ENCODE data around the gene FCSK. TPM values are rescaled to one million over a fixed set of nuclear protein-coding genes. Genes with fewer than 3 reads are reported as not detected.

FCSK gene
- total and polyA plus RNA-seq, 10 of the 15 experiments (the other 5 are each of a cell fraction or from before 2014, with no cell fraction given) = 0.60 to 17.6 (median 7.4) TPM

DNA sequence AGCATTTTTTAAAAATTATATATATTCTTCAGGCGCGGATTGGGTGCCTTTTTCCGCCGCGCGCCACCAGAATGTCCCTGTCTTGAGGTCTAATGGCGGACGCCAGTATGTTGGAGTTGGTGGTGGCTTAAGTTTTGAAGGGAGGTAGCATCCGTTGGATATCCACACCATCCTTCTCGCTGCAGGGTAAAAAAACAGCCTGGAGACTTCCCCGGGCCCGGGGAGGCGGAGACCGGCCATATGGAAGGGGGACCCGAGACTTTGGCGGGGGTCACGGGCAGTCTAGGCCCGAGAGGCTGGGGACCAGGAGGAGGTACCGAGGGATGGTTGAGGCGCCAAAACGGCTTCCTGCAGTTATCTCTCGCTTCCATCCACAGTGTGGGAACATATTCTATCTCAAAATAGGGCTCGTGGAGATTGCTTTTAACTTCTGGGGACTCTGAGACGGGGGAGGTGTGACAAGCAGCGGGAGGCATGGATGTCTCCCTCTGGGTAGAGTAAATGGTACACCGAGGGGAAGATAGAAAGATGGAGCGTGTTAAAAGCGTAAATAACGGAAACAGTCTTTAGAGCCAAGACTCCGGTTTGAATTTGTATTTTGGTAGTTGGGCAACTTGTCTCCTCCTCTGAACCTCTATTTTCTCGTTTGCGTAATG, 69.5 kb downstream of the FCSK start, which contains the start of gene SF3B3 (continued):
- TF ChIP-seq, protein P1, sequence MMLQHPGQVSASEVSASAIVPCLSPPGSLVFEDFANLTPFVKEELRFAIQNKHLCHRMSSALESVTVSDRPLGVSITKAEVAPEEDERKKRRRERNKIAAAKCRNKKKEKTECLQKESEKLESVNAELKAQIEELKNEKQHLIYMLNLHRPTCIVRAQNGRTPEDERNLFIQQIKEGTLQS (IDR thresholded peaks at IDR 0.05; ENCODE audit: borderline replicate concordance, extremely low read depth, low read depth, low read length) = no peak
- TF ChIP-seq, protein P2, sequence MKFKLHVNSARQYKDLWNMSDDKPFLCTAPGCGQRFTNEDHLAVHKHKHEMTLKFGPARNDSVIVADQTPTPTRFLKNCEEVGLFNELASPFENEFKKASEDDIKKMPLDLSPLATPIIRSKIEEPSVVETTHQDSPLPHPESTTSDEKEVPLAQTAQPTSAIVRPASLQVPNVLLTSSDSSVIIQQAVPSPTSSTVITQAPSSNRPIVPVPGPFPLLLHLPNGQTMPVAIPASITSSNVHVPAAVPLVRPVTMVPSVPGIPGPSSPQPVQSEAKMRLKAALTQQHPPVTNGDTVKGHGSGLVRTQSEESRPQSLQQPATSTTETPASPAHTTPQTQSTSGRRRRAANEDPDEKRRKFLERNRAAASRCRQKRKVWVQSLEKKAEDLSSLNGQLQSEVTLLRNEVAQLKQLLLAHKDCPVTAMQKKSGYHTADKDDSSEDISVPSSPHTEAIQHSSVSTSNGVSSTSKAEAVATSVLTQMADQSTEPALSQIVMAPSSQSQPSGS (IDR thresholded peaks at IDR 0.05; ENCODE audit: low read length) = peak; percentile 47; the same call in 1 of the 2 replicates
- TF ChIP-seq, protein P3, sequence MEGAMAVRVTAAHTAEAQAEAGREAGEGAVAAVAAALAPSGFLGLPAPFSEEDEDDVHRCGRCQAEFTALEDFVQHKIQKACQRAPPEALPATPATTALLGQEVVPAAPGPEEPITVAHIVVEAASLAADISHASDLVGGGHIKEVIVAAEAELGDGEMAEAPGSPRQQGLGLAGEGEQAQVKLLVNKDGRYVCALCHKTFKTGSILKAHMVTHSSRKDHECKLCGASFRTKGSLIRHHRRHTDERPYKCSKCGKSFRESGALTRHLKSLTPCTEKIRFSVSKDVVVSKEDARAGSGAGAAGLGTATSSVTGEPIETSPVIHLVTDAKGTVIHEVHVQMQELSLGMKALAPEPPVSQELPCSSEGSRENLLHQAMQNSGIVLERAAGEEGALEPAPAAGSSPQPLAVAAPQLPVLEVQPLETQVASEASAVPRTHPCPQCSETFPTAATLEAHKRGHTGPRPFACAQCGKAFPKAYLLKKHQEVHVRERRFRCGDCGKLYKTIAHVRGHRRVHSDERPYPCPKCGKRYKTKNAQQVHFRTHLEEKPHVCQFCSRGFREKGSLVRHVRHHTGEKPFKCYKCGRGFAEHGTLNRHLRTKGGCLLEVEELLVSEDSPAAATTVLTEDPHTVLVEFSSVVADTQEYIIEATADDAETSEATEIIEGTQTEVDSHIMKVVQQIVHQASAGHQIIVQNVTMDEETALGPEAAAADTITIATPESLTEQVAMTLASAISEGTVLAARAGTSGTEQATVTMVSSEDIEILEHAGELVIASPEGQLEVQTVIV (IDR thresholded peaks at IDR 0.05; ENCODE audit: borderline replicate concordance, partially characterized antibody) = no peak
- TF ChIP-seq, protein P4, sequence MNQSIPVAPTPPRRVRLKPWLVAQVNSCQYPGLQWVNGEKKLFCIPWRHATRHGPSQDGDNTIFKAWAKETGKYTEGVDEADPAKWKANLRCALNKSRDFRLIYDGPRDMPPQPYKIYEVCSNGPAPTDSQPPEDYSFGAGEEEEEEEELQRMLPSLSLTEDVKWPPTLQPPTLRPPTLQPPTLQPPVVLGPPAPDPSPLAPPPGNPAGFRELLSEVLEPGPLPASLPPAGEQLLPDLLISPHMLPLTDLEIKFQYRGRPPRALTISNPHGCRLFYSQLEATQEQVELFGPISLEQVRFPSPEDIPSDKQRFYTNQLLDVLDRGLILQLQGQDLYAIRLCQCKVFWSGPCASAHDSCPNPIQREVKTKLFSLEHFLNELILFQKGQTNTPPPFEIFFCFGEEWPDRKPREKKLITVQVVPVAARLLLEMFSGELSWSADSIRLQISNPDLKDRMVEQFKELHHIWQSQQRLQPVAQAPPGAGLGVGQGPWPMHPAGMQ (IDR thresholded peaks at IDR 0.05; ENCODE audit: borderline replicate concordance) = no peak
- TF ChIP-seq, protein P5, sequence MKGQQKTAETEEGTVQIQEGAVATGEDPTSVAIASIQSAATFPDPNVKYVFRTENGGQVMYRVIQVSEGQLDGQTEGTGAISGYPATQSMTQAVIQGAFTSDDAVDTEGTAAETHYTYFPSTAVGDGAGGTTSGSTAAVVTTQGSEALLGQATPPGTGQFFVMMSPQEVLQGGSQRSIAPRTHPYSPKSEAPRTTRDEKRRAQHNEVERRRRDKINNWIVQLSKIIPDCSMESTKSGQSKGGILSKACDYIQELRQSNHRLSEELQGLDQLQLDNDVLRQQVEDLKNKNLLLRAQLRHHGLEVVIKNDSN (IDR thresholded peaks at IDR 0.05; ENCODE audit: borderline replicate concordance, extremely low read length, insufficient read depth, low read depth, low read length) = no peak
- TF ChIP-seq ESRRA (IDR thresholded peaks at IDR 0.05; ENCODE audit: low read length) (no peak), CBFB (IDR thresholded peaks at IDR 0.05; ENCODE audit: low read depth) (peak; percentile 87), RBBP5 (conservative IDR thresholded peaks at IDR 0.05) (peak; percentile 97; the same call in 1 of the 2 replicates), MXI1 (IDR thresholded peaks at IDR 0.05; ENCODE audit: low read depth, low read length) (peak; percentile 84), YBX1 (IDR thresholded peaks at IDR 0.05) (no peak), RUNX3 (IDR thresholded peaks at IDR 0.05; ENCODE audit: low read length) (peak; percentile 64), STAT3 (IDR thresholded peaks at IDR 0.05; ENCODE audit: low read depth, low read length) (no peak), POLR2A (IDR thresholded peaks at IDR 0.05; ENCODE audit: low read depth, low read length) (peak; percentile 91)
- TF ChIP-seq, protein P6, sequence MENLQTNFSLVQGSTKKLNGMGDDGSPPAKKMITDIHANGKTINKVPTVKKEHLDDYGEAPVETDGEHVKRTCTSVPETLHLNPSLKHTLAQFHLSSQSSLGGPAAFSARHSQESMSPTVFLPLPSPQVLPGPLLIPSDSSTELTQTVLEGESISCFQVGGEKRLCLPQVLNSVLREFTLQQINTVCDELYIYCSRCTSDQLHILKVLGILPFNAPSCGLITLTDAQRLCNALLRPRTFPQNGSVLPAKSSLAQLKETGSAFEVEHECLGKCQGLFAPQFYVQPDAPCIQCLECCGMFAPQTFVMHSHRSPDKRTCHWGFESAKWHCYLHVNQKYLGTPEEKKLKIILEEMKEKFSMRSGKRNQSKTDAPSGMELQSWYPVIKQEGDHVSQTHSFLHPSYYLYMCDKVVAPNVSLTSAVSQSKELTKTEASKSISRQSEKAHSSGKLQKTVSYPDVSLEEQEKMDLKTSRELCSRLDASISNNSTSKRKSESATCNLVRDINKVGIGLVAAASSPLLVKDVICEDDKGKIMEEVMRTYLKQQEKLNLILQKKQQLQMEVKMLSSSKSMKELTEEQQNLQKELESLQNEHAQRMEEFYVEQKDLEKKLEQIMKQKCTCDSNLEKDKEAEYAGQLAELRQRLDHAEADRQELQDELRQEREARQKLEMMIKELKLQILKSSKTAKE (IDR thresholded peaks at IDR 0.05; ENCODE audit: low read depth, poor library complexity, severe bottlenecking) = peak; percentile 25
- TF ChIP-seq, protein P7, sequence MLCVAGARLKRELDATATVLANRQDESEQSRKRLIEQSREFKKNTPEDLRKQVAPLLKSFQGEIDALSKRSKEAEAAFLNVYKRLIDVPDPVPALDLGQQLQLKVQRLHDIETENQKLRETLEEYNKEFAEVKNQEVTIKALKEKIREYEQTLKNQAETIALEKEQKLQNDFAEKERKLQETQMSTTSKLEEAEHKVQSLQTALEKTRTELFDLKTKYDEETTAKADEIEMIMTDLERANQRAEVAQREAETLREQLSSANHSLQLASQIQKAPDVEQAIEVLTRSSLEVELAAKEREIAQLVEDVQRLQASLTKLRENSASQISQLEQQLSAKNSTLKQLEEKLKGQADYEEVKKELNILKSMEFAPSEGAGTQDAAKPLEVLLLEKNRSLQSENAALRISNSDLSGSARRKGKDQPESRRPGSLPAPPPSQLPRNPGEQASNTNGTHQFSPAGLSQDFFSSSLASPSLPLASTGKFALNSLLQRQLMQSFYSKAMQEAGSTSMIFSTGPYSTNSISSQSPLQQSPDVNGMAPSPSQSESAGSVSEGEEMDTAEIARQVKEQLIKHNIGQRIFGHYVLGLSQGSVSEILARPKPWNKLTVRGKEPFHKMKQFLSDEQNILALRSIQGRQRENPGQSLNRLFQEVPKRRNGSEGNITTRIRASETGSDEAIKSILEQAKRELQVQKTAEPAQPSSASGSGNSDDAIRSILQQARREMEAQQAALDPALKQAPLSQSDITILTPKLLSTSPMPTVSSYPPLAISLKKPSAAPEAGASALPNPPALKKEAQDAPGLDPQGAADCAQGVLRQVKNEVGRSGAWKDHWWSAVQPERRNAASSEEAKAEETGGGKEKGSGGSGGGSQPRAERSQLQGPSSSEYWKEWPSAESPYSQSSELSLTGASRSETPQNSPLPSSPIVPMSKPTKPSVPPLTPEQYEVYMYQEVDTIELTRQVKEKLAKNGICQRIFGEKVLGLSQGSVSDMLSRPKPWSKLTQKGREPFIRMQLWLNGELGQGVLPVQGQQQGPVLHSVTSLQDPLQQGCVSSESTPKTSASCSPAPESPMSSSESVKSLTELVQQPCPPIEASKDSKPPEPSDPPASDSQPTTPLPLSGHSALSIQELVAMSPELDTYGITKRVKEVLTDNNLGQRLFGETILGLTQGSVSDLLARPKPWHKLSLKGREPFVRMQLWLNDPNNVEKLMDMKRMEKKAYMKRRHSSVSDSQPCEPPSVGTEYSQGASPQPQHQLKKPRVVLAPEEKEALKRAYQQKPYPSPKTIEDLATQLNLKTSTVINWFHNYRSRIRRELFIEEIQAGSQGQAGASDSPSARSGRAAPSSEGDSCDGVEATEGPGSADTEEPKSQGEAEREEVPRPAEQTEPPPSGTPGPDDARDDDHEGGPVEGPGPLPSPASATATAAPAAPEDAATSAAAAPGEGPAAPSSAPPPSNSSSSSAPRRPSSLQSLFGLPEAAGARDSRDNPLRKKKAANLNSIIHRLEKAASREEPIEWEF (IDR thresholded peaks at IDR 0.05; ENCODE audit: insufficient replicate concordance, low read depth, low read length) = no peak
